ENCODE results near the gene MACF1. TPM values are rescaled to one million over a fixed set of nuclear protein-coding genes. Genes with fewer than 3 reads are reported as not detected.

The MACF1 gene
- total RNA-seq, 1 experiment from 2014 or later = 79.5 TPM

GRCh38 chr1:39533442-39533841 lies 328.9 kb downstream of the MACF1 start:
- DNase-seq (ENCODE audit: low spot score) = no peak

Other genes starting within 250 kb of the MACF1 start
- 70.7 and 79.6 TPM in 2 replicates for gene AKIRIN1, start 213.4 kb upstream of the MACF1 start, total RNA-seq (2014; rRNA removed; shearing (Covaris generic))
- 427 and 450 TPM in 2 replicates for gene NDUFS5, start 178.3 kb upstream of the MACF1 start, total RNA-seq (2014; rRNA removed; shearing (Covaris generic))